GM19328 (cell line): ENCODE measurements around the gene PKHD1.

ENCODE experiments used
- ATAC-seq: cut with Tn5 transposase; IDR thresholded peaks from one replicate; pipeline ENCODE4 v1.9.1; 2021; ENCODE audit warnings: mild to moderate bottlenecking, moderate library complexity; ENCODE audit not compliant: unreplicated experiment

PKHD1 gene

DNA sequence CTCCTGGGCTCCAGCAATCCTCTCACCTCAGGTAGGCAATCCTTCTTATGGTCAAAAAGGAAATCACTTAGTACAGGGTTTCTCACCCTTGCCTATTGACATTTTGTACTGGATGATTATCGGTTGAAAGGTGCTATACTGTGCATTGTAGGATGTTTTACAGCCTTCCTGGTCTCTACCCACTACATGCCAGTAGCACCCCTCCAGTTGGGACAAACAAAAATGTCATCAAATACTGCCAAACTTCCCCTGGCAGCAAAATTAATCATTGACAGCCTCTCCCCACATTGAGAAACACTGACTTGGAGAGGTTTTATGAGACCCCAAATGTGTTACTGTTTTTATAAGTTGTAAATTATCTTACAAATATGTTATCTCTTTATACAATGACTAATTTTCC, 368.1 kb downstream of the PKHD1 start:
- no peak for ATAC-seq

DNA sequence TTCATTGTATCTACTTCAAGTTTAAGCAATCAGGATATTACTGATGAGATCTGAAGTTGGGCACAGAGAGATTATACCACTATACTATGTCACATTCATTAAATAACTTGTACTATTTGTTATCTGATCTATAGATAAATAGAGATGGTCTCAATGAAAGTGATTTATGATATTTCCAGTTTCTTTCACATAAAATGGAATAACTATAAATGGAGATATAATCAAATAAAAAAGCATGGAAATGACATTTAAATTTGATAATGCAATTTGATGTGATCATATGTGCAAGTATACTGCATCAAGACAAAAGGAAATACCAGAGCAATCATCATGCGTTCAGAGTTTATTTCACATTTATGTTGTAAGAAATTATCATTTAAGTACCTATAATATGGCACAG, 368.9 kb downstream of the PKHD1 start:
- ATAC-seq, result no peak

DNA sequence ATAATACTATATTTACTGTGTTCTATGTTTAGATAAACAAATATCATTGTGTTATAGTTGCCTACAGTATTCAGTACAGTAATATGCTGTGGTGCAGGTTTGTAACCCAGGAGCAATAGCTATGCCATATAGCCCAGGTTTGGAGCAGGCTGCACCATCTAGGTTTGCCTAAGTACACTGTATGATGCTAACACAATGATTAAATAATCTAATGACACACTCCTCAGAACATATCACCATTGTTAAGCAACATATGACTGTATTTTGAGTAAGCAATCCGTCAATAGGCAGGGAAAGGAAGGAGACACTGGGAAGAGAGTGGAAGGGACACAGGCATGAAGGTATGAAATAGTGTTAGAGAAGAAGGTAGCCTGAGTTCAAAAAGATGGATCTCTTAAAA, 369.9 kb downstream of the PKHD1 start:
- ATAC-seq, result no peak

DNA sequence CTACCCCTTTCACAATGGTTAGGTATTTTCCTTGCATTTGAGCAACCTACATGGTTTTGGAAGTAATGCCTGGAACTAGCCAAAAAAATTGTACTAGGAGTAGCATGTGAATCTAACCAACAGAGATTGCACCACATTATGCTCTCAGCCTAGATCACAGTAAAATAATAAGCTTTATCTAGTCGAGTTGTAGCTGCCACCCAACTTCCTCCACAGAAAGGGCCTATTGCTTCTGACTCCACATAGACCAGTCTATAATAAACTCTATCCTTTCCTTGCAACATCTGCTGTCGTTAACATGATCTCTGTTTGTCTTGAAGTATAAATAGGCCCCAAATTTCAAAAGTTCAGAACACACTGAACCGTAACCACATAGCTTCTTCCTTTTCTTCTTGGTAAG, 375.5 kb downstream of the PKHD1 start:
- ATAC-seq, result no peak

DNA sequence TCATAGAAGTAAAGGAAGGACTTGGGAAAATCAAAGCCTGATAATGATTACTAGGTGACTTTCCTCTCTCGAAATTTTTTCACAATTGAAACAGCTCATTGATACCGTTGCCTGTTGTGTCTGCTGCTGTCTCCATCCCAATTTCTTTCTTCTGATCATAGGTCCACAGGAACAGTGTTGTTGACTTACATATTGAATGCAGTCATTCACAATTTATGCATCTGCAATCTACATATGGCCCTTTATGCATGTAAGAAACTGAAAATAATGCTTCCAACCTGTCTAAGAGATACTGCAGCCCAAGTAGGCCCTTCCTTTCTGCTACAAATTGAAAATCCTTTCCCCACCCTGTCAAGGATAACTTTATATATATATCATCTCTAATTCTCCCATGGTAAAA, 381.3 kb downstream of the PKHD1 start:
- no peak for ATAC-seq

DNA sequence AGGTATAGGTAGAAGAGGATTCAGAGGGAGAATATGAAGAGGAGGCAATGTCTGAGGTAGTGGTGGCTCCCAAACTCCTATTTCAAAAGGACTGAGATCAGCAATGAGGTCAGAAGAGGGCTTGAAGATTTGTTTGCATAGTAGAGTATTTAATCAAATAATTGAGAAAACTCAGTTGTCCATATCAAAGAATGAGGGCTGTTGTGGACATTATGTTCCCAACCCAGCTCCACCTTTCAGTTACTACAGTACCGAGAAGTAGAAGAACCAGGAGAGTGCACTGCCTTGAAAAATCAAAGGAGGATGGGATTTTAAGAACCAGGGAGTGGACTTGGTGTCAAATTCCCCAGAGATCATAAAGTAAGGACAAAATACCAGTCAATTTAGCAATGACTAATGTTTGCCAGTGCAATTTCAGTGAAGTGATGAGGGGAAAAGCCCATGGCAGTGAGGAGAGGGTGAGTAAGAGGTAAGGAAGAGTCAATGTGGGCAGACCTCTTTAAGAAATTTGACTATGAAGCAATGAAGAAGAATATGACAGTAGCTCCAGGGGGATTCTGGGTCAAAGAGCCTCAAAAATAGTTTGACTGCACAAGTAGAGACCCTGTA, 382.4 kb downstream of the PKHD1 start:
- no peak for ATAC-seq

DNA sequence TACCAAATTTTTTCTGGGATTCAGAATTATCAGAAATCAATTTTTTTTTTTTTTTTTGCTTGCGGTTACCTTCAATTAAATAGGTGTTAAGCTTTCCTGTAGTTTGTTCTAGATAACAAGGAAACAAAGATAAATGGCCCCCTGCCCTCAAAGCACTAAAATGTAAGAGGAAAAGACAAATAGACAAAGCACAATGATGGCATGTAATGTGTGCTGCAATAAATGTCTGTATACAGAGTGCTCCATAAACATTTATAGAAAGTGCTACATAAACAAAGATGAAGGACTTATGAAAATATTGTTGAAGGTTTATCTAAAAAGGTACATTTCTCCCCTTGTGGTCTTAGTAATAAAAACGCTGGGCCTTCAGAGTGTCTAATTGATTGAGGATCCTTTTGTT, 384.6 kb downstream of the PKHD1 start:
- ATAC-seq, result no peak

DNA sequence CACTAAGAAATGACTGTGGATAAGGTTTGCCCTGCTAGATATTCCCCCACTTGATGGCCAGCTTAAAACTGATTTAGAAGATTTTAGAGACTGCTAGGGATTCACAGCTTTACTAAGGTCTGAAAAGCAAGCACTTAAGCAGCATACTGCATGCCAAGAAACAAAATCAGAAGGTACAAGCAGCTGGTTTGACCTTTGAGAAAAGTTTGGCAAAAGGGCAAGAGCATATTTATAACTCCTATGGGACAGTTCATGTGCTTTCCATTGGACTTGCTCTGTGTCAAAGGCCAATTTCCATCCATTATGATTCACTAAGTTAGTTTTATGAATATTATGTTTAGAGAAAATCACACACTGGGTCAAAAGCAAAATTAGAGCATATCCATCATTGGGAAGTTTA, 402.8 kb downstream of the PKHD1 start:
- ATAC-seq, result no peak

DNA sequence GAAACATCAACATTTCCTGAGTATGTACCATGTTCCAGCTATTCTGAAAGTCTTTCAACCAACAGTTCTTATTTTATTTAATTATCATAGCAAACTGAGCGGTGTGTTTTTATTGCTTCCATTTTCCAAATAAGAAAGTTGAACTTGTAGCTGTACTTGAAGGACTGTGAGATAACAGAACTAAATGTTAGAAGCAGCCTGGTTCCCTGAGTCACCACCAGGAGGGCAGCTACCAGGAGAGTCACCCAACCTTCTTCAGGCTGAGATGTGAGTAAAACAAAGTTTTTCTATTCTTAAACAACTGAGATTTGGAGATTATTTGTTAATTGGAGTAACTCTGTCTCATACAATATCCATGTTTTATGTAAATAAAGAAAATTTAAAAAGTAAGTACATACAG, 403.4 kb downstream of the PKHD1 start:
- ATAC-seq, result no peak

DNA sequence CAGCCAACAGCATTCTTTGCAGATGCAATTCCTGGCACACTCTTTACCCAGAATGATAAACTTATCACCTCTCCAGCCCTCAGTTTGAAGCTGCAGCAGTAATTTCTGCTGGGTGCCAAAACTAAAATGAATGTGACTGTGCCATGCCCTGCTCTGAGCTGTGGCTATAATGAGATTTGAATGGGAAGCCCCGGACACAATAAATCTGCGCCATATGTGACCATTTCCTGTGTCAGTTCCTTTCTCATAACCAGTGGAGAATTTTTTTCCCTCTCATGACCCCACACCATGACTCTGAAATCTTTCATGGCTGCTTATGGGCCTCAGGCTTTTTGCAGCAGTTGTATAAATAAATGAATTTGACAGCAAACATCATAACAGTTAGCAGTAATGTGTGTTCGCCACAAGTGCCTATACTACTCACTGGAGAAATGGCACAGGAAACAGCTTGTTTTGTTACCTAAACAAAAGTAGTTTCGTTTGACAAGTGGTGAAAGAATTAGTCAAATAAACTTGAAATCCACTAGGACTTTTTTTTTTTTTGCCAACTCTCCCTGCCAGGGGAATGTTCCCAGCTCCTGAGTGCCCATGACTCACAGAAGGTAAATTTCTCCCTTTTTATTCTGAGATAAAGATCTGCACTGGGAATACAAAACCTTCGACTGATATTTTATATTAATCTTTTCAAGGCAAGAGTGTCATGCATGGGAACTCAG, 408.4 kb downstream of the PKHD1 start:
- no peak for ATAC-seq

DNA sequence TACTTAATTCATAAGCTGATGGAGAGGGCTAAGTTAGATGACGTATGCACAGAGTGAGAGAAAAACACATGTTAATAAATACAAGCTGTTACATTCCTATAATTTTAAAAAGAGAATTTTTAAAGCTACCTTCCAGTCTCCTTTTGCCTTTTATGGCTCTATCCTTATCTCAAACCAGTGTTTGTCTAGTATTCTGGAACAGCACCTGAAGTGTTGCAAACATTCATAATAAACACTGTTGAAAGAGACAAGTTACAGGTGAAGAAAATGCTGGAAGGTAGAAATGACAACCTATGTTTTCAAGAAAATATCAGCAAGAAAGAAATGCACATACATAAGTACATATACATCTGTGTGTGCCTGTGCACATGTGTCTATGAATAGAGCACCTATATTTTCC, 409.1 kb downstream of the PKHD1 start:
- ATAC-seq, result no peak

DNA sequence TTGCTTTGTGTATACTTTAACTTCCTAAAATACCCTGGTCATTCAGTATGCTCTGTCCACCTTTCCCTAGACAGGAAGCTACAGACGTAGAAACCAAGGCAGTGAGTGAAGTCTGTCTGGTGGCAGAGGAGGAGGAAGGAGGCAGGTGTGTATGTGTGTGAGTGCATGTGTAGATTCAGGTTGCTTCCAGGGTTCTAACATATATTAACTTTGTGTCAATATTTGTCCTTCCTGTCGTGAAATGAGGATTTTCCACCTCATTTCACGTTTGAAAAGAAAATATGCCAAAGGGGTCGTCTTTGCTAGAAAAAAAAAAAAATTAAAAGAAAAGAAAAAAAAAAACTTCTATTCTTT, 411.5 kb downstream of the PKHD1 start:
- no peak for ATAC-seq

DNA sequence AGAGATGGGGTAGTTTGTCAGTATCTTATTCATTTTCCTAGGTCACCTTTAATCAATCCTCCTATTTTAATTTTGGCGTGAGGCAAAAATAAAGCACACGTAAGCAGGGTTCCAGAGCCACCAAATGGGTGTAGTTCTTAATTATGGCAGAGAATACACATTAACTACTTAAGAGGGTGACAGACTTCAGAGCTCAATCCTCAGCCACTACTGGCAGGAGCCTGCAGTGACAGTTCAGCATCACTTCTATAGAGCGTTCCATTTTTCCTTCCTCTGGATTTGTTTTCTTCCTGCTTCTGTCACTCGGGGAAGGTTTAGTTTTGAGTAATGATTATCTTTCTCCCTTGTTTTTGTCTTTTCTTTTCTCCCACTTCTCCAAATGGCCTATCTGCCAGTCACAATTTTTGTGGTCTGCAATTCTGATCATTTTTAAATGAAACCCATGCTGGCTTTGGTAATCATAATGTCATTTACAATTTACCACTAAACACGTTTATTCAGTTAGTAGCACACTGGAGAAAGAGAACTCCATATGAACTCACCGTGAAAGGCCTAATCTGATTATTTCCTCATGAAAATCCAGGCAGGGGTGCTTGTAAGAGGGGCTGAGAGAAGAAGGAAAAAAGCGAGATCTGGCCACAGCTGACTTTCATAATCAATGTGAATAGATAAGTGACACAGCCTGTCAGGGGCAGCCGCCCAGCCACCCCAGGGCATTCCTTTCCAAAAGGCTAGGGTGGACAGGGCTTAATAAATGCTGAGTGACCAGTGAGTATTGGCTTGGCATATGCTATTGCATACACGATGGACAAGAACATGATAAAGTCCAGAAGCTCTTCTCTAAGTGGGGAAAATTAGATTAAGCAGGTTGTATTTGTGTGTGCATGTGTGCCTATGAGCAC, 412.1 kb downstream of the PKHD1 start:
- no peak for ATAC-seq

DNA sequence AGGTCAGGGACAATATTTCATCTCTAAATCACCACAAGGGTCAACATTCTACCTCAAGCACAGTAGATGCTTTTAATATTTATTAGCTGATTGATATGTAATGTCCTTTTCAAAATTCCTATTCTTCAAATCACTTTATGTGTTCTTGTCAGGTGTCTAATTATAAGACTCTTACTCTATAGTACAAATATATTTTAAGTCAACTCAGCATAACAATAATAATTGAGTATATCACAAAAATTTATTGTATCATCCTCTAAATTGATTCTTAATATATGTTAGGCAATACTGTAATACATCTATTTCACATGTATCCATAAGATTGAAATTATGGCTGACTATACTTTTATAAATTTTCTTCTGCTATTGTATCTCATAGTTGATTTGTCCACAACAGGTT, 423.9 kb downstream of the PKHD1 start:
- ATAC-seq, result no peak

DNA sequence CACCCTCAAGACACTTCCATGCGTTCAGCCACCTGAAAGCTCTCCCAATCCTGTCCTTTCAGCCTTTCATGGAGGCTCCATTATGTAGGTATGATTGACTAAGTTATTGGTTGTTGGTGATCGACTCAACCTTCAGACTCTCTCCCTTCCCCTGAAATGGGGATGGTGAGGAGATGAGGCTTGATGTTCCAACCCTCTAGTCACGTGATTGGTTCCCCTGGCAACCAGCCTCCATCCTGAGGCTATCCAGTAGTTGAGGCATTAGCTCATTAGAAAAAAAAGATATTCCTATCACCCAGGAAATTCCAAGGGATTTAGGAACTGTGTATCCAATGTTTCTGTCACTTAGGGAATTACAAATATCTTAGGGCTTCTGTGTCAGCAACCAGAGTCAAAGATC, 426.6 kb downstream of the PKHD1 start:
- no peak for ATAC-seq

DNA sequence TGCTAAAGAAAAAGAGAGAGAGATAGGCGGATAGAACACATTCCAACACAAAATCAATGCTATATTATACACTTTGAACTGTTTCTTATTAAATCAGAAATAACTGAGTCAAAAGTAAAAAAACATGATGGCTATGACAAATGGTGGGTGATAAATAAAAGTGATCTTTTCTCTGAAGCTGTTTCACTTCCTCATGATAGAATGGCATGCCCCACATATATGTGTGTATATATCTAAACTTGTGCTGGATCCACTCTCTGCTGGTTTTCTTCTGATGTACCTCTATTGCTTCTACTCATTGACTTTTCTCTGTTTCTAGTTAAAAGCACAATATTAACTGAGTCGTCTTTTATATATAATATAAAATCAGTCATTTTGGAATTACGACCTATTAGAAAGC, 429.9 kb downstream of the PKHD1 start:
- no peak for ATAC-seq

DNA sequence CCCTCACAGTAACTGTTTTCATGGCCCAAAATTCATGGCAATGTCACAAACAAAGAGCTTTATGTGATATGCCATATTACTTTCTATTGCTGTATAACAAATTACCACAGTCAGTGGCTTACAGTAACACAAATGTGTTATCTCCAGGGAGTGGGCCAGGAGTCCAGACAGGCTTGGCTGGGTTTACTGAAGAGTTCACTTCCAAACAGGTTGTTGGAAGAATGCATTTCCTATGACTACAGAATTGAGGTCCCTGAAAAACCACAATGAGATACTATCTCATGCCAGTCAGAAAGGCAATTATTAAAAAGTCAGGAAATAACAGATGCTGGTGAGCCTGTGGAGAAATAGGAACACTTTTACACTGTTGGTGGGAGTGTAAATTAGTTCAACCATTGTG, 431.9 kb downstream of the PKHD1 start:
- no peak for ATAC-seq

DNA sequence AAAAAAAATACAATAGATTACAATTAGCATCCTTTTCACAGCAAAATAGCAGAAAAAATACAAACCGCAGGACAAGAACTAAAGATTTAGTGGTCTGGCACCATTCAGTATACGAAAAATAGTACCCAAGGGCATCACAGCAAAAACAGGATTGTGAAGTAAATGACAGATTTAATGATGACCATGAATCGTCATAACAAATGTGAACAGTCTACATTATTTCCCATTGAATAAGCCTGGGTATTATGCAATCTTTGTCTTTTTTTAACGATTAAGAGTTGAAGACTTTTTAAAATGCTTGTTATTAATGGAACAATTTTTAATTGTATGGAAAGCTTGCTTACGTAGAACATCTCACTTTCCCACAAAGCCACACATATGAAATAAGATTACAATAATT, 432.8 kb downstream of the PKHD1 start:
- no peak for ATAC-seq

DNA sequence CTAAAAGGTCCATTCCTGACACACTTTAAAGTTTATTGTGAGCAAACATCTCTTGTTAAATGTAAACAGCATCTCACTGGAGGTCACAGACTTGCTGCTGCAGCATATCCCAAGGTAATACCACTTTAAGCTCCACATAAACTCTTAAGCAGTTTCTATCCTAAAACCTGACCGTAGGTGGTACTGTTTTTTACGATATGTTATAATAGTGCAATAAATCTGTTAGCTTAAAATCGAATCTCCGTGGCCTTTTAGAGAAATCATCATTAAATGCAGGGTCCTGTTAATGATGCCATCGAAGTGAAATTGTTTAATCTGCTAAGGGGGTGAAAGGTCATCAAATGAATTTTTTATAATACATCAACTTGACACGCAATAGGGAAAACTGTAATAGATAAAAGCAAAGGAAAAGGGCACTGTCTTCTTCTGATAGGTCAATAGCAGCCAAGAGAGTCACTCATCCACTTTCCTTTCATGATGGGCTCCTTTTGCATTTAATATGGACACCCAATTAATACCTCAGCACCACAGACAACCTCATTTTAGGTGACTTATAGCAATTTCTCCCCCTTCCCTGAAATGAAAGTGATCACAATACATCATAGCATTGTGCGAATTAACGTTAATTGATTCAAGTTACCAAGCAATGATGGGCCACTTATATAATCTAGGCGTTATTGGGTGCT, 436.1 kb downstream of the PKHD1 start:
- ATAC-seq, result no peak

DNA sequence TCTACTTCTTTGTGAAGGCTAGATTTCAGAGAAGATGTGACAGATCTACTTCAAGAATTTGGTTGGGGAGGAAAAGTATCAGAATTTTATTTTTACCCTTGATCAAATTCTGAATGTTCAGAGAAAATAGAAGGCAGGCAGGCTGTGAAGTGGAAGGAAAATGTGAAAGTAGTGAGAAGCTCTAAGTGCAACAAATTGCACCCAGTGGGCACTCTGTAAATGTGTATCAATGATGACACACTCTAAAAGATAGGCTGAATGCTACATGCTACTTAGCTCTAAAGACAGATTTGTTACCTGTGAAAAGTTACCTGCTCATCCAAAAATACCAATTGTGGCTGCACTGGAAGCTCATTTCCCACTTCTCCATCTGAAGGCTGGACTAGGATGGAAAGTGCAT, 438.6 kb downstream of the PKHD1 start:
- ATAC-seq, result no peak

DNA sequence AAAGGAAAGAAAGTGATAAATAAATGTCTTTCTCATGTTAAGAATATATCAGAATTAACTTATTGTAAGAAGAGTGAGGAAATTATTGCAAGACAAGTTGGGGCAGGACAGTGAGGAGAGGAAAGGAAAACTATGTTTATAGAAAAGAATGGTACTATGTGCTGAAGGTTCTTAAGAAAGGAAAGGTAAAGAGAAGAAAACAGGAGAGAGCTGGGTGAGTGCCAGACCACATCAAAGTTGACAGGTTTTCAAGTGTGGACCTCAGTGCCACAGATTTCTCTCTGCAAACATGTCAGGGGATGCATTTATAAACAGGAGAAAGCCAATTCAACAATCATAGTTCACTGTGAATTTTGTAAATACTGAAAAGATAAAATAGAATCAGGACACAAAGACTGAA, 439.2 kb downstream of the PKHD1 start:
- no peak for ATAC-seq

DNA sequence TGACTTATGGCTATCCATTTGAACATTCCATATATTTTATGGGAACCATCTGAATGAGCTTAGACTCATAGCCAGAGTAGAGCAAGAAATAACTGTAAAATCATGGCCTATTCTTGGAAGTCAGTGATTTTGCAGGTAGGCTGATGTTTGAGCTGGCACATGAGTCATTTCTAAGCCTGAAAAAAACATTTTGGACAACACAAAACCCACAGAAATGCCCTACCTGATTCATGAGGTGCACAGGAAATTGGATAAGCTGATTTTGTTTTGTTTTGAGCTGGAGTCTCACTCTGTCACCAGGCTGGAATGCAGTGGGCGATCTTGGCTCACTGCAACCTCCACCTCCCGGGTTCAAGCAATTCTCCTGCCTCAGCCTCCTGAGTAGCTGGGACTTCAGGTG, 443.0 kb downstream of the PKHD1 start:
- no peak for ATAC-seq
